ENCODE data around the gene FLACC1. TPM values are rescaled to one million over a fixed set of nuclear protein-coding genes. Genes with fewer than 3 reads are reported as not detected.
"Not testable (repeated sequence)": the region's sequence is repeated elsewhere in the genome, so short reads cannot be mapped to it uniquely, and the experiment has no call there.

FLACC1 gene
- total RNA-seq, 2 experiments from 2014 or later: 0.98 to 1.3 TPM

- DNase-seq: peak; percentile 89
- Mint-ChIP-seq H3K27ac (peak overlapping the region; percentile 99), H3K4me1 (peaks cover 73% of the 10 kb centered on the region)
These were observed 99.0 kb downstream of the FLACC1 start for GRCh38 chr2:201257956-201258665.

GRCh38 chr2:201257381-201257955 lies 99.7 kb downstream of the FLACC1 start:
- peaks cover 40% of the 10 kb centered on the region for H3K36me3 Mint-ChIP-seq
- peak; percentile 51 for DNase-seq
- H3K27ac Mint-ChIP-seq: peak overlapping the region; percentile 99
- H3K4me1 Mint-ChIP-seq: peaks cover 71% of the 10 kb centered on the region
- peaks cover under 1% of the 10 kb centered on the region for H3K9me3 Mint-ChIP-seq
- no peaks in the 10 kb centered on the region for H3K27me3 Mint-ChIP-seq
- peak overlapping the region; percentile 89 for H3K4me3 Mint-ChIP-seq

More at GRCh38 chr2:201257956-201258665, 99.0 kb downstream of the FLACC1 start:
- Mint-ChIP-seq H3K36me3 (peaks cover 39% of the 10 kb centered on the region), H3K27me3 (no peaks in the 10 kb centered on the region), H3K9me3 (no peaks in the 10 kb centered on the region), H3K4me3 (peak overlapping the region; percentile 89)

DNA sequence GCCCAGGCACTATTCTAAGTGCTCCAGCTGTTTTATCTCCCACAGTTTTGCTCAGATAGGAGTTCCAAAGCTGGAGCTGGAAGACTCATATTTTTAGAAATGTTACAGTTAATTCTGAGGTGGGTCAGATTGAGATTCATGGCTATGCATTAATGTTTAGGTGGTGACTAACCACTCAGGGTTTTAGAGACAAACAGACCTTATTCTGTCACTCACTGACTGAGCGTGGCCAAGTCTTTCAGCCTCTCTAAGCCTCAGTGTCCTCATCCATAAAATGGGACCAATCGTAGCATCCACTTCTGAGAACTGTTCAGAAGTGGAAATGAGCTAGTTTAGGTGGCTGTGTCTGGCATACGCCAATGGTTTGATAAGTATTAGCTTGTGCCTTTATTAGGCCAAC lies 101.1 kb downstream of the FLACC1 start:
- H3K27ac Mint-ChIP-seq: peak overlapping the region; percentile 34
- H3K4me3 Mint-ChIP-seq: no peak overlapping the region
- peaks cover 8% of the 10 kb centered on the region for H3K9me3 Mint-ChIP-seq
- H3K4me1 Mint-ChIP-seq: peaks cover 71% of the 10 kb centered on the region
- H3K36me3 Mint-ChIP-seq: peaks cover 45% of the 10 kb centered on the region
- DNase-seq: no peak
- no peaks in the 10 kb centered on the region for H3K27me3 Mint-ChIP-seq

- peaks cover 75% of the 10 kb centered on the region for H3K4me1 Mint-ChIP-seq
- H3K4me3 Mint-ChIP-seq: no peak overlapping the region
- H3K36me3 Mint-ChIP-seq: peaks cover 47% of the 10 kb centered on the region
- DNase-seq: no peak
- H3K9me3 Mint-ChIP-seq: peaks cover 12% of the 10 kb centered on the region
- no peaks in the 10 kb centered on the region for H3K27me3 Mint-ChIP-seq
- H3K27ac Mint-ChIP-seq: peak overlapping the region; percentile 34
These were observed 101.6 kb downstream of the FLACC1 start for GRCh38 chr2:201255408-201256033.

GRCh38 chr2:201254081-201254730 lies 102.9 kb downstream of the FLACC1 start:
- no peaks in the 10 kb centered on the region for H3K27me3 Mint-ChIP-seq
- DNase-seq: no peak
- H3K36me3 Mint-ChIP-seq: peaks cover 55% of the 10 kb centered on the region
- H3K4me3 Mint-ChIP-seq: no peak overlapping the region
- peaks cover 18% of the 10 kb centered on the region for H3K9me3 Mint-ChIP-seq
- H3K27ac Mint-ChIP-seq: peak overlapping the region; percentile 74
- peaks cover 70% of the 10 kb centered on the region for H3K4me1 Mint-ChIP-seq

DNA sequence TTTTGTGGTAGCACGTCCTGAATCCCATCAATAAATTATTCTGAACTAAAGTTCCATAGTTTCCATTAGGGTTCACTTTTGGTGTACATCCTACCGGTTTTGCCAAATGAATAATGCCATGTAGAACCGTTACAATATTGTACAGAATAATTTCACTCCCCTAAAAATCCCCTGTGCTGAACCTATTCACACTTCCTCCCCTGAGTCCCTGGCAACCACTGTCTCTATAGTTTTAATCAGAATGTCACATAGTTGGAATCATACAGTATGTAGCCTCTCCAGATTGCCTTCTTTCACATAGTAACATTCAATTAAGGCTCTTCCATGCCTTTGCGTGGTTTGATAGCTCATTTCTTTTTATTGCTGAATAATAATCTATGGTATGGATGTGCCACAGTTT lies 106.4 kb downstream of the FLACC1 start:
- DNase-seq: no peak
- H3K27ac Mint-ChIP-seq: no peak overlapping the region
- H3K27me3 Mint-ChIP-seq: no peaks in the 10 kb centered on the region
- H3K36me3 Mint-ChIP-seq: peaks cover 51% of the 10 kb centered on the region
- H3K4me1 Mint-ChIP-seq: peaks cover 52% of the 10 kb centered on the region
- no peak overlapping the region for H3K4me3 Mint-ChIP-seq
- peaks cover 18% of the 10 kb centered on the region for H3K9me3 Mint-ChIP-seq

DNA sequence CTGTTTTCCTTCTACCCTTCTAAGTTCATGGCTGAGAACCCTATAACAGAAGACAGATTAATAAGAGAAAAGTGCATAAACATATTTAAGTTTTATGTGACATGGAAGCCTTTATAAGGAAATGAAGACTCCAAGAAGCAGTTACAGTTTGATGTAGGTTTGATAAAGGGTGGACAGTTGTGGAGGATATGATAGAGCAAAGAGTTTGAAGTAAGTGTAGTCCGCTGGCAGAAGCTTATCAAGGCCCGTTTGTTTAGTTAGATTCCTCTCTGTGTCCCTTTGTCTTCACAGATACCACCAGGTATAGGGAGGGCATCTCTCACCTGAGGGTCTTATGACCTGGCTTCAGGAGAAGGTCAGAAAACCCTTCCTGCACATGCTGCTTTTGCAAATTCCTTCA lies 107.3 kb downstream of the FLACC1 start:
- no peak overlapping the region for H3K4me3 Mint-ChIP-seq
- peaks cover 18% of the 10 kb centered on the region for H3K9me3 Mint-ChIP-seq
- peaks cover 47% of the 10 kb centered on the region for H3K4me1 Mint-ChIP-seq
- H3K27me3 Mint-ChIP-seq: no peaks in the 10 kb centered on the region
- peaks cover 46% of the 10 kb centered on the region for H3K36me3 Mint-ChIP-seq
- no peak for DNase-seq
- no peak overlapping the region for H3K27ac Mint-ChIP-seq

- Mint-ChIP-seq H3K9me3 (peaks cover 18% of the 10 kb centered on the region), H3K27me3 (no peaks in the 10 kb centered on the region), H3K36me3 (peaks cover 47% of the 10 kb centered on the region), H3K4me1 (peaks cover 45% of the 10 kb centered on the region), H3K4me3 (no peak overlapping the region), H3K27ac (no peak overlapping the region)
- DNase-seq: no peak
These were observed 108.8 kb downstream of the FLACC1 start for GRCh38 chr2:201248288-201248844.

DNA sequence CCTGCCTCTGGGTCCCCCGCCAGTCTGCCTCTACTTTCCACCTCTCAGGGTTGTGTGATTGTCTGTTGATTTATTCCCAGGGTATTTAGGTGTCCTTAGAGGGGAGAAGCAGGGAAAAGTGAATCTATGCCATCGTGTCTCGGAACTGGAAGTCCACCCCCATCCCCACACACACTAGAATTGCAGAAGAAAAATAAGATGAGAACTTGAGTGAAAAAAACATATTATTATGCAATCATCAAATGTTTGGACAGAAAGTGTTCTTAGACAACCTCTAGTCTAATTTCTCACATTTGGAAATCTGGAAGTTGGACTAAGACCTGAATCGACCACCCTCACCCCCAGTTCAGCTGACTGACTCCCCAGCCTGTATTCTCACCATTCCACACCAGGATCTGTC lies 110.9 kb downstream of the FLACC1 start:
- peaks cover 45% of the 10 kb centered on the region for H3K36me3 Mint-ChIP-seq
- DNase-seq: no peak
- peaks cover 15% of the 10 kb centered on the region for H3K9me3 Mint-ChIP-seq
- H3K27me3 Mint-ChIP-seq: no peaks in the 10 kb centered on the region
- peak overlapping the region; percentile 59 for H3K27ac Mint-ChIP-seq
- no peak overlapping the region for H3K4me3 Mint-ChIP-seq
- H3K4me1 Mint-ChIP-seq: peaks cover 38% of the 10 kb centered on the region

GRCh38 chr2:201244829-201245228 lies 112.3 kb downstream of the FLACC1 start:
- Mint-ChIP-seq H3K4me1 (peaks cover 33% of the 10 kb centered on the region), H3K36me3 (peaks cover 46% of the 10 kb centered on the region), H3K9me3 (peaks cover 17% of the 10 kb centered on the region), H3K27ac (no peak overlapping the region), H3K4me3 (no peak overlapping the region), H3K27me3 (no peaks in the 10 kb centered on the region)
- DNase-seq: no peak

- H3K4me1 Mint-ChIP-seq: peaks cover 35% of the 10 kb centered on the region
- H3K27me3 Mint-ChIP-seq: no peaks in the 10 kb centered on the region
- peaks cover 21% of the 10 kb centered on the region for H3K9me3 Mint-ChIP-seq
- no peak for DNase-seq
- H3K36me3 Mint-ChIP-seq: peaks cover 51% of the 10 kb centered on the region
- H3K4me3 Mint-ChIP-seq: no peak overlapping the region
- H3K27ac Mint-ChIP-seq: peak overlapping the region; percentile 15
These were observed 114.4 kb downstream of the FLACC1 start for GRCh38 chr2:201242571-201243277.

DNA sequence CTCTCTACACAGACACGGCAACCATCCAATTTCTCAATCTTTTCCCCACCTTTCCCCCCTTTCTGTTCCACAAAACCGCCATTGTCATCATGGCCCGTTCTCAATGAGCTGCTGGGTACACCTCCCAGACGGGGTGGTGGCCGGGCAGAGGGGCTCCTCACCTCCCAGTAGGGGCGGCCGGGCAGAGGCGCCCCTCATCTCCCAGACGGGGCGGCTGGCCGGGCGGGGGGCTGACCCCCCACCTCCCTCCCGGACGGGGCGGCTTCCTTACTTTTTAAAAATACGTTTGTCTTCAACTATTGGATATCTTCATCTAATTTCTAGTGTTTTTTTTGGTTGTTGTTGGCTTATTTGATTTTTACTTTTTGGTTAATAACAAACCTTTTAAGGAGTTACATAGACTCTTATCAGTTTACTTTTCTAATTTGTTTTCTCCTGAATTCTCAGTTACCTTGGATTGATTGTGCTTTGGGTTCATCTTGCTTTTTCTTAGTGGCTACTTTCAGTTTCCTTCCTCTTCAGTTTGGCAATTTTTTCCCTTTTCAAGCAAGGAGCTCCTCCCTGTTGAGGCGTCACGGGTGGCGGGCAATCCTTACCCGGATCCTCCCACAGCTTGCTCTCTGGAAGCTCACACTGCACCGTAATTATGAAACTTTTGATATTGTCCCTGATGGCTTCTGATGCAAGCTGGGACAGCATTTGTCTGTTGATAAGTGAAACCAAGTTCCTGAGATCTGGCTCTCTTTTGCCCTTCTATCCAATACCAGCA lies 117.8 kb downstream of the FLACC1 start:
- Mint-ChIP-seq H3K9me3 (peaks cover 21% of the 10 kb centered on the region), H3K36me3 (peaks cover 64% of the 10 kb centered on the region), H3K27ac (peak overlapping the region; percentile 49), H3K4me1 (peaks cover 44% of the 10 kb centered on the region)
- H3K27me3 Mint-ChIP-seq, DNase-seq, H3K4me3 Mint-ChIP-seq: not testable (repeated sequence)

All from activated naive CD8-positive, alpha-beta T cell treated with anti-CD3 and anti-CD28 coated beads for 36 hours (primary cell).